ACC112 (cell line): ENCODE data around the gene EPHA1.

ENCODE experiments used
- H2AFZ ChIP-seq: fragments of 200-600 bp; sonication (generic); one replicate; pipeline ENCODE4 v1.6.0; 2017; ENCODE audit warnings: antibody characterized with exemption, low read length; ENCODE audit not compliant: unreplicated experiment
- H3K27ac ChIP-seq: fragments of 200-600 bp; sonication (generic); 2 replicates; pipeline ENCODE4 v1.5.1; 2014; ENCODE audit warnings: low read depth, mild to moderate bottlenecking, antibody characterized with exemption, low read length, moderate library complexity
- H3K27me3 ChIP-seq: fragments of 200-600 bp; sonication (generic); 2 replicates; pipeline ENCODE4 v1.6.1; 2014; ENCODE audit warnings: mild to moderate bottlenecking, antibody characterized with exemption, low read length, moderate library complexity, mixed read lengths; ENCODE audit not compliant: insufficient read depth
- H3K36me3 ChIP-seq: fragments of 200-600 bp; sonication (generic); 2 replicates; pipeline ENCODE4 v1.6.1; 2016; ENCODE audit warnings: mild to moderate bottlenecking, antibody characterized with exemption, low read length, moderate library complexity, mixed read lengths; ENCODE audit not compliant: insufficient read depth
- H3K4me1 ChIP-seq: fragments of 200-600 bp; sonication (generic); one replicate; pipeline ENCODE4 v1.6.1; 2016; ENCODE audit warnings: low read length, mixed read lengths; ENCODE audit not compliant: insufficient read depth, unreplicated experiment, control insufficient read depth
- H3K4me3 ChIP-seq: fragments of 200-600 bp; sonication (generic); 2 replicates; pipeline ENCODE4 v1.5.1; 2014; ENCODE audit warnings: mild to moderate bottlenecking, low read depth, low read length
- H3K79me2 ChIP-seq: fragments of 200-600 bp; sonication (generic); one replicate; pipeline ENCODE4 v1.6.0; 2016; ENCODE audit warnings: low read length; ENCODE audit not compliant: control insufficient read depth, unreplicated experiment, insufficient read depth

Gene EPHA1

GRCh38 chr7:143401265-143401664, 7.4 kb downstream of the EPHA1 start:
- no peaks in the 10 kb centered on the region for H3K27me3 ChIP-seq
- H3K4me3 ChIP-seq, result no peak overlapping the region
- no peaks in the 10 kb centered on the region for H3K79me2 ChIP-seq
- H2AFZ ChIP-seq, result no peak overlapping the region
- no peaks in the 10 kb centered on the region for H3K36me3 ChIP-seq
- no peak overlapping the region for H3K27ac ChIP-seq
- H3K4me1 ChIP-seq, result no peaks in the 10 kb centered on the region

- Histone ChIP-seq H3K4me3 (no peak overlapping the region), H3K27ac (no peak overlapping the region), H2AFZ (no peak overlapping the region), H3K36me3 (no peaks in the 10 kb centered on the region), H3K4me1 (no peaks in the 10 kb centered on the region), H3K79me2 (no peaks in the 10 kb centered on the region), H3K27me3 (no peaks in the 10 kb centered on the region)
These were observed 9.0 kb downstream of the EPHA1 start for GRCh38 chr7:143399642-143400041.

- Histone ChIP-seq H3K4me1 (no peaks in the 10 kb centered on the region), H3K27me3 (no peaks in the 10 kb centered on the region), H3K27ac (no peak overlapping the region), H3K79me2 (no peaks in the 10 kb centered on the region), H3K4me3 (no peak overlapping the region), H2AFZ (no peak overlapping the region), H3K36me3 (no peaks in the 10 kb centered on the region)
These were observed 9.5 kb downstream of the EPHA1 start for GRCh38 chr7:143399151-143399550.

- Histone ChIP-seq H3K27ac (no peak overlapping the region), H2AFZ (no peak overlapping the region), H3K79me2 (no peaks in the 10 kb centered on the region), H3K4me1 (peaks cover under 1% of the 10 kb centered on the region), H3K27me3 (no peaks in the 10 kb centered on the region), H3K36me3 (no peaks in the 10 kb centered on the region), H3K4me3 (no peak overlapping the region)
These were observed 10.0 kb downstream of the EPHA1 start for GRCh38 chr7:143398616-143399015.

- Histone ChIP-seq H3K4me1 (peaks cover 7% of the 10 kb centered on the region), H2AFZ (no peak overlapping the region), H3K36me3 (peaks cover 1% of the 10 kb centered on the region; the same call in 1 of the 2 replicates), H3K27me3 (no peaks in the 10 kb centered on the region), H3K4me3 (no peak overlapping the region), H3K27ac (no peak overlapping the region), H3K79me2 (no peaks in the 10 kb centered on the region)
These were observed 10.7 kb downstream of the EPHA1 start for GRCh38 chr7:143397710-143398530.

- Histone ChIP-seq H3K27ac (no peak overlapping the region), H3K36me3 (peaks cover 3% of the 10 kb centered on the region; the same call in 1 of the 2 replicates), H3K79me2 (no peaks in the 10 kb centered on the region), H3K4me3 (no peak overlapping the region), H2AFZ (no peak overlapping the region), H3K27me3 (no peaks in the 10 kb centered on the region), H3K4me1 (peaks cover 17% of the 10 kb centered on the region)
These were observed 11.8 kb downstream of the EPHA1 start for GRCh38 chr7:143396625-143397556.

- H2AFZ ChIP-seq, result no peak overlapping the region
- peaks cover 24% of the 10 kb centered on the region for H3K4me1 ChIP-seq
- peaks cover 3% of the 10 kb centered on the region; the same call in 1 of the 2 replicates for H3K36me3 ChIP-seq
- no peak overlapping the region for H3K4me3 ChIP-seq
- H3K27ac ChIP-seq, result no peak overlapping the region
- H3K79me2 ChIP-seq, result no peaks in the 10 kb centered on the region
- H3K27me3 ChIP-seq, result no peaks in the 10 kb centered on the region
These were observed 12.5 kb downstream of the EPHA1 start for GRCh38 chr7:143396182-143396581.

GRCh38 chr7:143395187-143396149, 13.2 kb downstream of the EPHA1 start:
- Histone ChIP-seq H3K4me3 (no peak overlapping the region), H3K4me1 (peaks cover 31% of the 10 kb centered on the region), H3K27ac (no peak overlapping the region), H3K27me3 (no peaks in the 10 kb centered on the region), H2AFZ (no peak overlapping the region), H3K36me3 (peaks cover 8% of the 10 kb centered on the region; the same call in 1 of the 2 replicates), H3K79me2 (no peaks in the 10 kb centered on the region)

GRCh38 chr7:143394777-143395176, 13.9 kb downstream of the EPHA1 start:
- H3K27ac ChIP-seq, result no peak overlapping the region
- H2AFZ ChIP-seq, result no peak overlapping the region
- H3K4me1 ChIP-seq, result peaks cover 38% of the 10 kb centered on the region
- H3K36me3 ChIP-seq, result peaks cover 9% of the 10 kb centered on the region; the same call in 1 of the 2 replicates
- H3K79me2 ChIP-seq, result no peaks in the 10 kb centered on the region
- H3K4me3 ChIP-seq, result no peak overlapping the region
- H3K27me3 ChIP-seq, result no peaks in the 10 kb centered on the region

- Histone ChIP-seq H3K79me2 (no peaks in the 10 kb centered on the region), H3K4me3 (no peak overlapping the region), H3K36me3 (peaks cover 13% of the 10 kb centered on the region; the same call in 1 of the 2 replicates), H3K4me1 (peaks cover 45% of the 10 kb centered on the region), H2AFZ (no peak overlapping the region), H3K27me3 (no peaks in the 10 kb centered on the region), H3K27ac (no peak overlapping the region)
These were observed 14.6 kb downstream of the EPHA1 start for GRCh38 chr7:143394068-143394467.
